Tibial artery (tissue), 4 donors: Measurements from ENCODE around the gene KTN1.

ENCODE experiments used
- DNase-seq, 2 donors: peaks; one replicate each; pipeline ENCODE4 v3.0.0-alpha.2; 2019
- H3K27ac ChIP-seq, 2 donors: fragments of 200-600 bp; sonication (generic) in 1 of 2; 1 replicate in 1 of 2; 2 replicates in 1 of 2; pipeline ENCODE4 v1.5.1; 2018 to 2019; ENCODE audit warnings: mild to moderate bottlenecking in 1 of 2
- H3K27me3 ChIP-seq, 2 donors: fragments of 200-600 bp; sonication (generic) in 1 of 2; one replicate each; pipeline versions ENCODE4 v1.5.1 to v1.6.0; 2016 to 2019
- H3K36me3 ChIP-seq, 3 donors: fragments of 200-600 bp; sonication (generic) in 2 of 3; one replicate each; pipeline ENCODE4 v1.5.1; 2016 to 2019; ENCODE audit warnings: mild to moderate bottlenecking in 2 of 3
- H3K4me1 ChIP-seq, 4 donors: fragments of 200-600 bp; sonication (generic) in 2 of 4; 1 replicate in 3 of 4; 2 replicates in 1 of 4; pipeline ENCODE4 v1.5.1; 2016 to 2019
- H3K4me3 ChIP-seq, 2 donors: fragments of 200-600 bp; sonication (generic) in 1 of 2; 1 replicate in 1 of 2; 2 replicates in 1 of 2; pipeline ENCODE4 v1.5.1; 2018 to 2019; ENCODE audit warnings: mild to moderate bottlenecking in 2 of 2
- H3K9me3 ChIP-seq, 3 donors: fragments of 200-600 bp; sonication (generic) in 1 of 3; one replicate each; pipeline ENCODE4 v1.5.1; 2016 to 2019
- CTCF ChIP-seq, 2 experiments: fragments of 200-600 bp in 1 of 2; fragments of 450-650 bp in 1 of 2; IDR thresholded peaks; one replicate each; pipeline ENCODE4 v1.5.1; 2017 to 2019; ENCODE audit warnings: antibody characterized with exemption in 2 of 2, mild to moderate bottlenecking in 1 of 2, moderate library complexity in 1 of 2
- intact Hi-C: fragments of 100-400 bp; cut with DNase I; formaldehyde crosslinking; loops from one replicate; pipeline ENCODE4 v1.15.0; 2023; ENCODE audit warnings: low total_unique reads

Gene KTN1

GRCh38 chr14:55610713-55611370, 30.8 kb downstream of the KTN1 start:
- no peaks in the 10 kb centered on the region for H3K9me3 ChIP-seq
- H3K27ac ChIP-seq, result no peak overlapping the region
- no peak overlapping the region for H3K4me3 ChIP-seq
- peaks cover 0 to 70% (median 15%) of the 10 kb centered on the region in 4 donors for H3K4me1 ChIP-seq
- H3K27me3 ChIP-seq, result no peaks in the 10 kb centered on the region
- intact Hi-C loops, result no loop called here
- TF ChIP-seq CTCF (IDR thresholded peaks at IDR 0.05), result no peak
- peaks cover 0 to 6% (median under 1%) of the 10 kb centered on the region in 3 donors for H3K36me3 ChIP-seq
- DNase-seq, result no peak

- Histone ChIP-seq H3K27me3 (no peaks in the 10 kb centered on the region), H3K4me3 (no peak overlapping the region), H3K9me3 (no peaks in the 10 kb centered on the region), H3K36me3 (peaks cover 5 to 16% (median 11%) of the 10 kb centered on the region in 3 donors), H3K27ac (no peak overlapping the region), H3K4me1 (peaks cover 0 to 61% (median 10%) of the 10 kb centered on the region in 4 donors)
- DNase-seq, result no peak
- TF ChIP-seq CTCF (IDR thresholded peaks at IDR 0.05), result no peak
- intact Hi-C loops, result no loop called here
These were observed 31.9 kb downstream of the KTN1 start for GRCh38 chr14:55611859-55612258.

GRCh38 chr14:55614304-55614703, 34.3 kb downstream of the KTN1 start:
- no peak overlapping the region for H3K4me3 ChIP-seq
- no peak overlapping the region for H3K27ac ChIP-seq
- intact Hi-C loops, result no loop called here
- peaks cover 28 to 39% (median 32%) of the 10 kb centered on the region in 3 donors for H3K36me3 ChIP-seq
- H3K9me3 ChIP-seq, result no peaks in the 10 kb centered on the region
- H3K27me3 ChIP-seq, result no peaks in the 10 kb centered on the region
- peaks cover 0 to 39% (median 10%) of the 10 kb centered on the region in 4 donors for H3K4me1 ChIP-seq
- no peak for TF ChIP-seq CTCF (IDR thresholded peaks at IDR 0.05)
- DNase-seq, result no peak

- intact Hi-C loops, result no loop called here
- H3K4me1 ChIP-seq, result peaks cover 0 to 14% (median 0%) of the 10 kb centered on the region in 4 donors
- no peak overlapping the region for H3K27ac ChIP-seq
- TF ChIP-seq CTCF (IDR thresholded peaks at IDR 0.05), result no peak
- no peak for DNase-seq
- peaks cover 49 to 75% (median 66%) of the 10 kb centered on the region in 3 donors for H3K36me3 ChIP-seq
- no peak overlapping the region for H3K4me3 ChIP-seq
- no peaks in the 10 kb centered on the region for H3K9me3 ChIP-seq
- H3K27me3 ChIP-seq, result no peaks in the 10 kb centered on the region
These were observed 40.3 kb downstream of the KTN1 start for GRCh38 chr14:55620277-55620676.

- intact Hi-C loops, result no loop called here
- Histone ChIP-seq H3K36me3 (peaks cover 49 to 72% (median 64%) of the 10 kb centered on the region in 3 donors), H3K4me1 (peaks cover 0 to 21% (median 0%) of the 10 kb centered on the region in 4 donors), H3K4me3 (no peak overlapping the region), H3K9me3 (no peaks in the 10 kb centered on the region), H3K27ac (no peak overlapping the region), H3K27me3 (no peaks in the 10 kb centered on the region)
- DNase-seq, result no peak
- TF ChIP-seq CTCF (IDR thresholded peaks at IDR 0.05), result no peak
These were observed 41.0 kb downstream of the KTN1 start for GRCh38 chr14:55620981-55621380.
